ENCODE results near the gene CD109. TPM values are rescaled to one million over a fixed set of nuclear protein-coding genes. Genes with fewer than 3 reads are reported as not detected.

Gene CD109
- total and polyA plus RNA-seq, 2 of the 8 experiments (the other 6 are each of a cell fraction or from before 2014, with no cell fraction given), result 1.4 to 5.3 TPM

DNA sequence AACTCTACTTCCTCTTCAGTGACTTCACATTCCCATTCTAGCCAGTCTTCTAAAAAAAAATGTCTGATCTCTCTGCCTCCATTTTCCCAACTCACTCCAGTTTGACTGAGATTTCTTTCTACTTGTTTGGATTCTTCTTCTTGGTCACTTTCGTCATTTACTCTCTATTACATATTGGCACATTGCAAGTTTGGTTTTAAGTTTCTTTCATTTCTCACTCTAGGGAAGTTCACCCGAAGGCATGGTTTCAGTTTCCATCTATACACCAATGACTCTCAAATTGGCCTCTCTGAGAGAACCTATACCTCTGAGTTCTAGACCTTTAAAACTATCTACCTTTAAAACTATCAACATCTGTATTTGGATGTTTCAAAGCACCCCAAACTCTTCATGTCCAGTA, 51.3 kb downstream of the CD109 start:
- DNase-seq (ENCODE audit: low read depth in 1 of 2, low spot score in 2 of 2) (no peak), FAIRE-seq (no peak)
- Histone ChIP-seq H3K4me1 (replicated peaks in 1 of 4; ENCODE audit: control insufficient read depth in 3 of 4, insufficient read depth in 4 of 4, low read length in 3 of 4) (no peaks in the 10 kb centered on the region), H2BK15ac (ENCODE audit: low read length) (no peak overlapping the region), H2BK5ac (ENCODE audit: low read depth, low read length) (no peak overlapping the region), H3K9ac (replicated peaks in 1 of 4; ENCODE audit: extremely low read depth in 1 of 4, low read depth in 3 of 4, low read length in 3 of 4) (no peak overlapping the region), H3K9me3 (ENCODE audit: insufficient read depth in 2 of 2, low read depth in 1 of 2, low read length in 1 of 2) (no peaks in the 10 kb centered on the region), H3K27ac (ENCODE audit: low read depth, low read length) (no peak overlapping the region), H4K8ac (ENCODE audit: extremely low read depth, insufficient read depth, low read length) (no peak overlapping the region), H4K91ac (replicated peaks; ENCODE audit: insufficient read length, low read length) (no peak overlapping the region), H3K23ac (ENCODE audit: insufficient read length) (no peak overlapping the region), H3K23me2 (ENCODE audit: low read depth, low read length) (no peaks in the 10 kb centered on the region), H3K56ac (replicated peaks; ENCODE audit: insufficient read length, low read depth, low read length) (no peak overlapping the region), H2BK120ac (replicated peaks; ENCODE audit: low read depth, low read length) (no peak overlapping the region), H3K4ac (replicated peaks; ENCODE audit: insufficient read length, low read depth, low read length) (no peak overlapping the region), H2AFZ (ENCODE audit: low read length) (no peak overlapping the region), H4K20me1 (replicated peaks in 1 of 2; ENCODE audit: control insufficient read depth in 1 of 2, insufficient read depth in 2 of 2, low read length in 2 of 2) (no peaks in the 10 kb centered on the region), H3K18ac (ENCODE audit: extremely low read depth, low read length) (no peak overlapping the region), H3K79me2 (ENCODE audit: control insufficient read depth in 1 of 2, insufficient read depth in 2 of 2, low read length in 2 of 2) (no peaks in the 10 kb centered on the region), H3K79me1 (ENCODE audit: low read depth, low read length) (no peaks in the 10 kb centered on the region), H2BK20ac (ENCODE audit: low read length) (no peak overlapping the region), H3K27me3 (replicated peaks in 1 of 4; ENCODE audit: control insufficient read depth in 3 of 4, extremely low read depth in 1 of 4, insufficient read depth in 3 of 4, low read length in 3 of 4) (no peaks in the 10 kb centered on the region), H4K5ac (ENCODE audit: insufficient read length, low read depth, low read length) (no peak overlapping the region), H3K14ac (ENCODE audit: insufficient read length) (no peak overlapping the region), H3K4me2 (ENCODE audit: insufficient read depth in 1 of 2, low read depth in 2 of 2, low read length in 2 of 2) (no peak overlapping the region), H2AK5ac (ENCODE audit: low read depth, low read length) (no peak overlapping the region), H3K36me3 (ENCODE audit: control insufficient read depth in 2 of 4, insufficient read depth in 4 of 4, low read length in 3 of 4) (no peaks in the 10 kb centered on the region), H3K4me3 (ENCODE audit: extremely low read depth in 1 of 4, insufficient read depth in 2 of 4, low read depth in 3 of 4, low read length in 4 of 4) (no peak overlapping the region), H2BK12ac (ENCODE audit: low read depth, low read length) (no peak overlapping the region)
- 97% methylated on average over 2 of the region's 2 CpGs; no CpG with 5 or more reads in 1 of the 2 experiments for WGBS, 2 experiments (ENCODE audit: extremely low coverage in 1 of 2, insufficient coverage in 1 of 2, insufficient read length in 1 of 2, insufficient replicate concordance in 2 of 2, low coverage in 1 of 2, low lambda C conversion rate in 2 of 2, missing lambda C conversion rate in 1 of 2)
- ChIA-PET POLR2A (ENCODE audit: partially characterized antibody) (no interaction called here), CTCF (ENCODE audit: partially characterized antibody) (interaction anchor here (1.2 to 2.9 kb wide), 3 partner anchors 8 to 1460 kb away, joined by 3 to 21 read pairs (median 4); no protein-coding TSS in a partner anchor)
- TF ChIP-seq JUN (IDR thresholded peaks at IDR 0.05; ENCODE audit: low read depth, low read length), result no peak
- no peak for TF ChIP-seq TAF7 (optimal IDR thresholded peaks at IDR 0.05; ENCODE audit: borderline replicate concordance, low read depth, low read length)
- no peak for TF ChIP-seq CBX8 (IDR thresholded peaks at IDR 0.05; ENCODE audit: borderline replicate concordance, low read depth, low read length)
- TF ChIP-seq EP300 (IDR thresholded peaks at IDR 0.05; ENCODE audit: borderline replicate concordance in 1 of 2, low read depth in 2 of 2, low read length in 2 of 2), result no peak
- no peak for TF ChIP-seq HDAC6 (IDR thresholded peaks at IDR 0.05; ENCODE audit: low read depth, low read length)
- no peak for TF ChIP-seq CEBPB (IDR thresholded peaks at IDR 0.05; ENCODE audit: low read depth, low read length)
- TF ChIP-seq EZH2 (IDR thresholded peaks at IDR 0.05; ENCODE audit: low read depth, low read length, severe bottlenecking), result no peak
- TF ChIP-seq RFX5 (IDR thresholded peaks at IDR 0.05; ENCODE audit: borderline replicate concordance, low read depth, low read length), result no peak
- no peak for TF ChIP-seq RNF2 (IDR thresholded peaks at IDR 0.05; ENCODE audit: borderline replicate concordance, low read depth, low read length, missing control alignments, poor library complexity, severe bottlenecking)
- TF ChIP-seq GABPA (IDR thresholded peaks at IDR 0.05; ENCODE audit: borderline replicate concordance, insufficient read depth, low read length), result no peak
- TF ChIP-seq SAP30 (IDR thresholded peaks at IDR 0.05; ENCODE audit: insufficient read depth, insufficient replicate concordance, low read length), result no peak
- TF ChIP-seq PHF8 (conservative IDR thresholded peaks at IDR 0.05; ENCODE audit: low read depth, low read length), result no peak
- no peak for TF ChIP-seq RAD21 (IDR thresholded peaks at IDR 0.05 in 1 of 2, conservative IDR thresholded peaks at IDR 0.05 in 1 of 2; ENCODE audit: low read depth in 2 of 2, low read length in 2 of 2)

Data from H1 (cell line).